DMS79 treated with DMSO at 0.1 percent for 48 hours (cell line): ENCODE data around the gene USP38.

ENCODE experiments used
- DNase-seq: peaks from one replicate; lab custom pipeline; 2025; lab: John Stamatoyannopoulos, UW

Gene USP38

DNA sequence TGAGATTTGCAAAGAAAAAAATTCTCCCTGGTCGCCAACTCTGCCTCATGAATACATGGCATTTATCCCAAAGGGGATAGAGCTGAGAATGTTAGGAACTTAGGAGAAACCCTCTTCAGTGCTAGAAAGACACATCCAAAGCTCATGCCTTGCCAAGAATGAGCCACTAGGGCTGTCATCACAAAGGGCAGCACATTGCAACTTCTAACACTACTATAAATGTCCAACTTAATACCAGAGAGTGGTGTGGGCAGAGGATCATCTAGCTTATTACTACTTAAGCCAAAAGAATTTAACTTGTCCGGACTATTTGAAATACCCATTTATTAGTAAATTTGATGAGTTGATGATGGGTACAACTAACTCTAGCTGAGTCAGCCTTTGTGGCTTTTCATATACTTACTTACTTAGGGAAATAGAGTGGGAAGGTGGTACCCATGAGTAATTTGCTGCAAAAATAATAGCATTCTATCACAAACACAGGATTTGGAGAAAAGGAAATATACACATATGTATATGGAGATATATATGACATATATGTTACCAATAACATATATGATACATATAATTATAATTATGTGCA, 85.6 kb downstream of the USP38 start:
- no peak for DNase-seq
